ENCODE data around the gene GPR17.
A peak's percentile ranks its signal among the peaks of the same experiment; 100 is the strongest.

Gene GPR17

DNA sequence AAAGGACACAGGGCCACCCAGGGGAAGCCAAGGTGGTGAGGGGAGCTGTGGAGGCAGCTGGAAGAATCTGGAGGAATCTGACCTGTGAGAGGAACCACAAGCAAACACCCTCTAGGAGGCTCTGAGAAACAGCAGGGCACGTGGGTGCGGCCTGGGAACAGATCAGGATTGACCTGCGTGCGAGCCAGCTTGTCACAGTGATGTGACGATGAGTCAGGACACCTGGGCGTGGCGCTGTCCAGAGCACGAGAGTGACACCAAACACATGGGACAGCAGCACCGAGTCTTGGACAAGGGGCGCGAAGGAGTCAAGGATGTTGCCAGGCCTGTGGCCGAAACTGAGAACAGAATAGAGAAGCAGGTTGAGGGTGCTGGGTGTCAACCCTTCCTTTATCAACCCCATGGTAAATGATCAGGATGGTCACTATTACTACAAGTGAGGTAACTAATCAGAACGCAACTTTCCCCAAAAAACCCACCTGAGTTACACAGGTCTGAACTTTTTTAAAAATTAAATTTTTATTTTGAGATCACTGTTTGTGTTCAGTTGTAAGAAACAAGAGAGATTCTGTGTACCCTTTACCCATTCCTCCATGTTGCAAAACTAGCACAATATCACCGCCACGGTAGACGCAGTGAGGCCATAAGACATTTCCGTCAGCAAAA, 54.7 kb downstream of the GPR17 start:
- H3K36me3 ChIP-seq (ENCODE audit: insufficient read depth, low read length), result peaks cover 14% of the 10 kb centered on the region
- H3K4me1 ChIP-seq (ENCODE audit: insufficient read depth, low read length), result peaks cover 27% of the 10 kb centered on the region
- H3K9ac ChIP-seq (ENCODE audit: low read length), result peak overlapping the region; percentile 54
- H3K9me3 ChIP-seq (ENCODE audit: low read length), result no peaks in the 10 kb centered on the region
- H3K27ac ChIP-seq (ENCODE audit: low read depth, low read length), result peak overlapping the region; percentile 95
- H3K4me3 ChIP-seq (ENCODE audit: low read depth in 1 of 2, low read length in 2 of 2), result peak overlapping the region; percentile 49 to 69
- no peaks in the 10 kb centered on the region for H3K27me3 ChIP-seq (ENCODE audit: control insufficient read depth in 1 of 2, insufficient read depth in 2 of 2, low read length in 2 of 2)

DNA sequence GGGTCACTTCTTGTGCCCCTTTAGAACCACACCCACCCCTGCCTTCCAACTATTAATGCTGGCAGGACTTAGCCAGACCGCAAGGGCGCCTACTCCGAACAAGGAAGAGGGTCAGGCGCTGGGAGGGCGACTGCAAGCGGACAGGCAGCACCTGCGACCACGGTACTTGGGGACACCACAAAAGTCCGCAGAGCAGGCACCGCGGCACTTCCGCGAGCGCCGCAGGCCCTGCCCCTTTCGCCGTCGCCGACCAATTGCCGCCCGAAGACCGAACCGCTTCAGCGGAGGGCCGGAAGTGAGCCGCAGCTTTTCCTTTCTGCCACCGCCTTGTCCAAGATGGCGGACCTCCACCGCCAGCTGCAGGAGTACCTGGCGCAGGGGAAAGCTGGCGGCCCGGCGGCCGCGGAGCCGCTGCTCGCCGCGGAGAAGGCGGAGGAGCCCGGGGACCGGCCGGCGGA, 55.3 kb downstream of the GPR17 start, which contains the start of gene SFT2D3:
TSS of gene SFT2D3 (plus strand) at position 305 of the 458 bp plus-strand sequence. CDS start at position 337, 32 bp downstream.
- Histone ChIP-seq H3K27me3 (ENCODE audit: control insufficient read depth in 1 of 2, insufficient read depth in 2 of 2, low read length in 2 of 2) (no peaks in the 10 kb centered on the region), H3K4me3 (ENCODE audit: low read depth in 1 of 2, low read length in 2 of 2) (peak within 1 kb of the TSS; percentile 49 to 69), H3K36me3 (ENCODE audit: insufficient read depth, low read length) (peaks cover 19% of the 10 kb centered on the region), H3K9ac (ENCODE audit: low read length) (peak within 1 kb of the TSS; percentile 54), H3K27ac (ENCODE audit: low read depth, low read length) (peak within 1 kb of the TSS; percentile 95), H3K4me1 (ENCODE audit: insufficient read depth, low read length) (peaks cover 27% of the 10 kb centered on the region), H3K9me3 (ENCODE audit: low read length) (no peaks in the 10 kb centered on the region)

DNA sequence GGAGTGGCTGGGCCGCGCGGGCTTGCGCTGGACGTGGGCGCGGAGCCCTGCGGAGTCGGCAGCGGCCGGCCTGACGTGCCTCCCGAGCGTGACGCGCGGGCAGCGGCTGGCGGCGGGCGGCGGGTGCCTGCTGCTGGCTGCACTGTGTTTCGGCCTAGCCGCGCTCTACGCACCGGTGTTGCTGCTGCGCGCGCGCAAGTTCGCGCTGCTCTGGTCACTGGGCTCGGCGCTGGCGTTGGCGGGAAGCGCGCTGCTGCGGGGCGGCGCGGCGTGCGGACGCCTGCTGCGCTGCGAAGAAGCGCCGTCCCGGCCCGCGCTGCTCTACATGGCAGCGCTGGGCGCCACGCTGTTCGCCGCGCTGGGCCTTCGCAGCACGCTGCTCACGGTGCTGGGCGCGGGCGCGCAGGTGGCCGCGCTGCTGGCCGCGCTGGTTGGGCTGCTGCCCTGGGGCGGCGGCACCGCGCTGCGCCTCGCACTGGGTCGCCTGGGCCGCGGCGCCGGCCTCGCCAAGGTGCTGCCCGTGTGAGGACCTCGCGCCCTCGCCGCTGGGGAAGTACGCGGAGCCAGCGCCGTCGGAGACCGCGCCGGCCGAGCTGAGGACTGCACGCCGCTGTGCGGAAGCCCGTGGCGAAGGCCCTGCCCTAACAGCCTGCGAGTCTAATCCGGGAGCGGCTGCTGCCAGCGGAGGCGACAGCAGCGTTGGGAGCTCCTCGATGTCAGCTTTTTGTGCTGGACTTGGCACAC, 55.9 kb downstream of the GPR17 start:
- H3K4me3 ChIP-seq (ENCODE audit: low read depth in 1 of 2, low read length in 2 of 2), result peak overlapping the region; percentile 49 to 69
- H3K9me3 ChIP-seq (ENCODE audit: low read length), result no peaks in the 10 kb centered on the region
- peak overlapping the region; percentile 35 for H3K9ac ChIP-seq (ENCODE audit: low read length)
- peak overlapping the region; percentile 95 for H3K27ac ChIP-seq (ENCODE audit: low read depth, low read length)
- peaks cover 25% of the 10 kb centered on the region for H3K36me3 ChIP-seq (ENCODE audit: insufficient read depth, low read length)
- H3K27me3 ChIP-seq (ENCODE audit: control insufficient read depth in 1 of 2, insufficient read depth in 2 of 2, low read length in 2 of 2), result no peaks in the 10 kb centered on the region
- H3K4me1 ChIP-seq (ENCODE audit: insufficient read depth, low read length), result peaks cover 27% of the 10 kb centered on the region

Data from muscle layer of colon (tissue), 2 donors.